ENCODE results near the gene MAPK8IP2.

GRCh38 chr22:50601669-50602337 is 1.2 kb downstream of the MAPK8IP2 start:
- TF ChIP-seq CTCF (IDR thresholded peaks at IDR 0.05) (no peak), POLR2A (IDR thresholded peaks at IDR 0.05) (no peak)

Measured in adrenal gland (tissue), 5 donors.